ENCODE data around the gene RASGRF1.

GRCh38 chr15:78915341-78916087 is 175.1 kb downstream of the RASGRF1 start:
- TF ChIP-seq CTCF (conservative IDR thresholded peaks at IDR 0.05) (no peak), ZFX (IDR thresholded peaks at IDR 0.05) (no peak)

Data from C4-2B (cell line).